22Rv1 (cell line): ENCODE data around the gene GRAP.

Source experiments
- H3K27ac ChIP-seq: fragments of 450-650 bp; 2 replicates; pipeline ENCODE4 v1.5.1; 2017
- CTCF ChIP-seq: fragments of 450-650 bp; IDR thresholded peaks from 2 replicates; pipeline ENCODE4 v1.5.1; 2017; ENCODE audit warnings: mild to moderate bottlenecking
- ZFX ChIP-seq: fragments of 450-650 bp; IDR thresholded peaks from 2 replicates; pipeline ENCODE4 v1.6.1; 2017; ENCODE audit warnings: antibody characterized with exemption, borderline replicate concordance

GRAP gene

GRCh38 chr17:19017804-19018599, 28.8 kb downstream of the GRAP start:
- H3K27ac ChIP-seq = no peak overlapping the region
- TF ChIP-seq ZFX (no peak), CTCF (no peak)

DNA sequence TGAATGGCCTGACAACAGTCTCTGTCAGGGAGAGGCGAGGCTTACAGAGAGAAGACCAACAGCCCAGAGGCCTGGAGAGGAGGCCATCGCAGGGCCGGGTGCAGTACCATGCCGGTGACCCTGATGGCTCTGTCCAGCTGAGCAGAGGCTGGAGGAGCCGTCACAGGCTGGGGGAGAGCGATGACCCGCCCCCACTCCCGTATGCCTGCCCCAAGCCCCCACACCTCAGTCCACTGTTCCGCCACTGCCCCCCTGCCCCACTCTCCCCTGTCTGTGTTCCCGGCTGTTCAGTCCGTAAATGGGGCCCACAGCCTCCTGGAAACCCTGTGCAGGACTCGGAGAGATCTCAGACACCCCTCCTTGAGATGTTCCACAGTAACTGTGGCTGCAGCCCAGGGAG, 29.4 kb downstream of the GRAP start:
- TF ChIP-seq ZFX (no peak), CTCF (no peak)
- no peak overlapping the region for H3K27ac ChIP-seq

DNA sequence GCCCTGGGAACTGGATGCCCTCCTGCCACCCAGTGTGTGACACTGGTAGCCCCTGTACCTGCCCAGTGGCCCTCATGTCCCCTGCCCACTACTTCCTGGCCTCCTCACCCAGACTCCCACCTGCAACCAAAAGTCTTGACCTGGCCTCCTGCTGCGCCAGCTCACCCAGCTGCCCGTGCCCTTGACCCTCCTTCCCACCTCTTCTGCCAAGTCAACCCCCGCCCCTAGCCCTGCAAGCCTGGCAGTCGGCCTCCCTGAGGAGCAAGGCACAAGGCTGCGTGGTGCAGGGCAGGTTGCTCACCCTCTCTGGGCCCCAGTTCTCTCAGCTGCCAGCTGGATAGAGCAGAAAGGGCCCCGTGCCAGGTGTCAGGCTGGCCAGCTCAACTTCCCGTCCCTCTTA, 29.9 kb downstream of the GRAP start:
- no peak for TF ChIP-seq ZFX
- TF ChIP-seq CTCF = no peak
- H3K27ac ChIP-seq = no peak overlapping the region

- TF ChIP-seq ZFX (no peak), CTCF (no peak)
- H3K27ac ChIP-seq = no peak overlapping the region
These were observed 30.5 kb downstream of the GRAP start for GRCh38 chr17:19016297-19016696.

GRCh38 chr17:19015428-19015827, 31.3 kb downstream of the GRAP start:
- no peak for TF ChIP-seq ZFX
- no peak for TF ChIP-seq CTCF
- no peak overlapping the region for H3K27ac ChIP-seq

DNA sequence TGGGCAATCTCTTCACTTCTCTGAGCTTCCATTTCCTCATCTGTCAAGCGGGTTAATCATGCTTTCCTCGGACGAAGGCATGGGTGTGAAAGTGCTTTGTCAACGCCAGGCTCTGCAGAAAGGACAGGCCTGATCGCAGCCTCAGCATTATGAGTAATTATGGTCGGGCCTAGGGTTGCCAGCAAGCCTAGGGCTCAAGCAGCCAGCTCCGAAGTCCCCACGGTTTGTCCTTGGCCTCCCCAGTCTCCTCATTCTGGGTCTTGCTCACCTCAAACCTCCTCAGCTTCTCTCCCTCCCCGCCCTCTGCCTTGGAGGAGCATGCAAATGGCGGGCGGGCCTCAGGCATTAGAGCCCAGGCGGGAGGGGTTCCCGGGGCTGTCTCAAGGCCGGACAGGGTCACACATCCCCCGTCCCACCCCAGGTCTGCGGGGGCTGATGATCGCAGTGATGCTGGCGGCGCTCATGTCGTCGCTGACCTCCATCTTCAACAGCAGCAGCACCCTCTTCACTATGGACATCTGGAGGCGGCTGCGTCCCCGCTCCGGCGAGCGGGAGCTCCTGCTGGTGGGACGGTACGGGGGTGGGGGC, 32.0 kb downstream of the GRAP start:
- TF ChIP-seq ZFX (no peak), CTCF (no peak)
- H3K27ac ChIP-seq = no peak overlapping the region
